GM18867 (cell line): Measurements from ENCODE around the gene PLAAT1.

Source experiments
- ATAC-seq: cut with Tn5 transposase; IDR thresholded peaks from one replicate; pipeline ENCODE4 v1.9.1; 2021; ENCODE audit warnings: mild to moderate bottlenecking, moderate library complexity; ENCODE audit not compliant: unreplicated experiment

The PLAAT1 gene

GRCh38 chr3:193240850-193241706 lies at the start of gene PLAAT1:
Gene PLAAT1 (plus strand): TSS chr3:193241222. CDS start chr3:193255651, 14,429 bp downstream.
- peak; percentile 60 for ATAC-seq

GRCh38 chr3:193194371-193194770 lies 46.7 kb upstream of the PLAAT1 start:
- ATAC-seq, result no peak

- no peak for ATAC-seq
Measured at GRCh38 chr3:193196746-193197145, 44.3 kb upstream of the PLAAT1 start.

GRCh38 chr3:193207290-193208273 lies 33.4 kb upstream of the PLAAT1 start:
- no peak for ATAC-seq

- ATAC-seq, result no peak
Measured at GRCh38 chr3:193210618-193211017, 30.4 kb upstream of the PLAAT1 start.

DNA sequence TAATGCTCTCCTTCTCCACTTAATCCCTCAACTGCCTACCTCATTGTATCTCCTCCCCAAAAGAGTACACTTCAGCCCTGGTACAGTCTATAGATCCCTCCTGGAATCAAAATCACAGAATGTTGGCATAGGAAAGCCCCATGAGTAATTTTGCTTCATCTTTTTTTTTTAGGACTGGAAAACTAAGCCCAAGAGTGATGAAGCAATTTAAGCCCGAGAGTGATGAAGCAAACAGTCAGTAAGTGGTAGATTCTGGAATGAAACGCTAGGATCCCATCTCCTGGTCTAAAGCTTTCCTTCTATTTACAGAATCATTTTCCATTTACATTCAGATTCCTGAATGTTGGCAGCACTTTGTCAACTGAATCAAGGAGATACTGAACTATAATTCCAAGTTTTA lies 29.8 kb upstream of the PLAAT1 start:
- no peak for ATAC-seq

DNA sequence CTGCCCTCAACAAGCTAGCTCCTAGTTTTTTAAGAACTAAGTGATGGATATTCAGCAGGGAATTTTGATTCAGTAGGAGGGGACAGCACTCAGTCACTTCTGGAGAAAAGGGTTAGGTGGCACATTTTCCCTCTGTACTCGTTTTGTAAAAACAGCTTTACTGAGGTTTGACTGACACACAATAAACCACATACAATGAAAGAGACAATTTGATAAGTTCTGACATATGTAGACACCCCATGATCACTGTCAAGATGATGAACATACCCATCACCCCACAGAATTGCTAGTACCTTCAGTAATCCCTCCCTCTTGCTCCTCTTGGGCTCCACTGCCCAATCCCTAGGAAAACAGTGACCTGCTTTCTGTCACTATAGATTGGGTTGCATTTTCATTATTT lies 29.0 kb upstream of the PLAAT1 start:
- no peak for ATAC-seq

GRCh38 chr3:193212844-193213243 lies 28.2 kb upstream of the PLAAT1 start:
- no peak for ATAC-seq

DNA sequence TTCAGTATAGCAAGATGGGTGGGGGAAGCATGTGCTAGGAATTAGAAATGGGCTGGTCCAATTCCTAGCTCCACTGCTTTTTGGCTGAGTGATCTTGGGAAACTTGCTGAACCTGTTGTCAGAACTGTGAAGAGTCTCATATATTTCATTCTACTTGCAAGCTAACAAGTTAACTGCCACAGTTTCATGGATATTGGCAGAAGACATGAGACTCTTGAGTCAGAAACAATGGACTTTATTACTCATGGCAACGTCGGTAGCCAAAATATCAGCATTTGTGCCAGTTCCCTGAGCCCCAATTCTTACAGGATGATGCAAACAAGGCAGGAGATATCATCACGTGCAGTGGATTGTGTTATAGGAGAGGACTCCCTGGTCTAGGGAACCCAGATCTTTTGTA lies 26.6 kb upstream of the PLAAT1 start:
- no peak for ATAC-seq

DNA sequence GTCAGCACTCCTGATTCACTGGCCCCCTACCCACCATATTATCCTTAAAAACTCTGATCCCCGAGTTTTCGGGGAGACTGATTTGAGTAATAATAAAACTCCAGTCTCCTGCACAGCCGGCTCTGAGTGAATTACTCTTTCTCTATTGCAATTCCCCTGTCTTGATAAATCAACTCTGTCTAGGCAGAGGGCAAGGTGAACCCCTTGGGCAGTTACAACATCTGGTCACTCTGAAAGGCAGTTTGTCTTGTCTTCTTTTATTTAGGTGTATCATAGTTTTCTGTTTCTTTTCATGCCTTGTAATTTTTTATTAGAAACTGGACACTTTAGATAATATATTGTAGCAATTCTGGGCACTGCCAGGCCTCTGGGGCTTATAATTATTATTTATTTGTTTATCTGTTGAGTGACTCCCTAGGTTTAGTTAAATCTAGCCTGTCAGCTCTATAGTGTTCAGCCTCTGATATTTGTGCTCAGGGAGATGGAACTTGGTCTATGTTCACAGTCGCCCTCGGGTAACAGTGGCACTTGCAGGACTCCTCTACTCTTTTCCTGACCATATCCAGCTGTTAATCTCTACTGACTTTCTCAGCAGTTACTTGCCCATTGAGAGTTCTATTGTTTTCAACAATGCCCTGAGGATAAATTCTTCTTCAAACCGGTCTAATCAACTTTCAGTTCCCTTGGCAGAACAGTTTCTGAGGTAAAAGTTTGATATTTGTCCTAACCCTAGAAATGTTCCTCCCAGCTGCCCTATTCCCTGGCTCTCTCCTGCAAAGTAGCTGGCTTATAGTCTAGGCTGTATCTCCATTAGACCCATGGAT lies 15.5 kb upstream of the PLAAT1 start:
- no peak for ATAC-seq

DNA sequence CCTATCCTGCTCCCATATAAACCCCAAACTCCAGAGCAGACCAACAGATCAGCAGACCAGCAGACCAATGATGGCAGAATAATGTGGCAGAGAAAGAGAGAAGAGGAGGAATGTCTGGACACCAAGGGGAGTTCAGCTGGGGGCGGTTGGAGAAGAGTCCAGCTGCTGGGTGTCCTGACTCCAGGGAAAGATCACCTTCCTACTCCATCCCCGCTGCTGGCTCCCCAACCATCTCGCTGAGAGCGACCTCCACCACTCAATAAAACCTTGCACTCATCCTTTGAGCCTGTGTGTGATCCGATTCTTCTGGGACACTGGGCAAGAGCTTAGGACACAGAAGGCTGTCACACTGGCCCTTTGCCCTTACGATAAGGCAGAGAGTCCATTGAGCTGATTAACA lies 12.8 kb upstream of the PLAAT1 start:
- ATAC-seq, result no peak

- ATAC-seq, result no peak
Measured at GRCh38 chr3:193229851-193230420, 11.1 kb upstream of the PLAAT1 start.

DNA sequence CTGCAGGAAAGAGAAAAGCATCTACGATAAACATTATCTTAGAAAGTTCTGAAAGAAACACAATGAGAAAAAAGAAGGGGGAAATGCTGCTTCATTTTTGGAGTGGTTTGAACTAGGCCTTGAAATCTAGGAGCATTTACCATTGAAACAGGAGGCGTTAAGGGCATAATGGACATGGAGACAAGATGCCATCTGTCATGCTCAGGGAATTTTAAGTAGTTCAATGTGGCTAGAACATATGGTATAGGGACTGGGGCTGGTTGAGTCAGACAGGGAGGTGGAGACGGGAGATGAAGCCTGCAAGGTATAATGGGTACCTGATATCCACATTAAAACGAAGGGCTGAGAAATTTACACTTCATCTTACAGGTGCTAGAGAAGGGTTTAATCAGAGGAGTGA lies 10.4 kb upstream of the PLAAT1 start:
- ATAC-seq, result no peak

- no peak for ATAC-seq
Measured at GRCh38 chr3:193231201-193231600, 9.8 kb upstream of the PLAAT1 start.

GRCh38 chr3:193236599-193236998 lies 4.4 kb upstream of the PLAAT1 start:
- ATAC-seq, result no peak

- no peak for ATAC-seq
Measured at GRCh38 chr3:193237030-193237429, 4.0 kb upstream of the PLAAT1 start.

- no peak for ATAC-seq
Measured at GRCh38 chr3:193240436-193240849, 579 bp upstream of the PLAAT1 start.

DNA sequence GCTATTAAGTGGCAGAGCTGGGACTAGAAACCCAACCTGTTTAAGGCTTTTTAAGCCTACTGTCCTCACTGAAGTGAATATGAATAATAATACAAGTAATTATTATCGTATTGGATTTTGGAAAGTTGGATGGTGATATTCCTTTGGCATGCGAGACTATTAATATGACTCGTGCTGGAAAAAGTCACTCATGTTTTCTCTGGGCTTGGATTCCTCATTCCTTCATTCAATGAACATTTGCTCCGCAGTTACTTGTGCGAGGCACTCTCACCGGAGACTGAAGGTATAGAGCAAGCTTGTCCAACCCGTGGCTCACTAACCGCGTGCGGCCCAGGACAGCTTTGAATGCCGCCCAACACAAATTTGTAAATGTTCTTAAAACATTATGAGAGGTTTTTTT lies 694 bp downstream of the PLAAT1 start:
- ATAC-seq, result no peak

DNA sequence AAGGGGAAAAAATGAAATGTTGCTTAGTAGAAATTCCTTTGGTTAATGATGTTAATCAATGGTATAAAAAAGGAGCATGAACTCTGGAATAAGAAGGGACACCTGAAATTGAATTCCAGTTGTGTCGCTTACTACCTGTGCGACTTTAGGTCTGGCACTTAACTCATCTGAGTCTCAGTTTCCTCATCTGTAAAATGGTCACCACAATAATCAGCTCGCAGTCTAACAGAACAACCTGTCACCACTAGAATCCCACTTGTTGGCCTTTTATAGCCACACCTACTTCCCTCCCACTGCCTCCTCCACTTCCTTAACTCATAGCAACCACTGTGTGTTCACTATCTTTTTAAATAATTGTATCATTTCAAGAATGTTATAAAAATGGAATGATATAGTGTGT lies 2.5 kb downstream of the PLAAT1 start:
- ATAC-seq, result no peak

- no peak for ATAC-seq
Measured at GRCh38 chr3:193248848-193249468, 7.9 kb downstream of the PLAAT1 start.
